ENCODE measurements around the gene CAMTA1. TPM values are rescaled to one million over a fixed set of nuclear protein-coding genes. Genes with fewer than 3 reads are reported as not detected.
A peak's percentile ranks its signal among the peaks of the same experiment; 100 is the strongest.

CAMTA1 gene
- polyA plus RNA-seq, 1 experiment: 64.9 TPM

- no peak for TF ChIP-seq CTCF (IDR thresholded peaks at IDR 0.05; ENCODE audit: low read depth, low read length)
- DNase-seq (ENCODE audit: low read depth, low spot score): no peak
- no peaks in the 10 kb centered on the region for H3K27me3 ChIP-seq (ENCODE audit: control insufficient read depth, insufficient read depth, low read length)
- no peak overlapping the region for H3K27ac ChIP-seq (ENCODE audit: low read depth, low read length)
- H3K4me3 ChIP-seq (ENCODE audit: low read depth, low read length): no peak overlapping the region
- ChIA-PET POLR2A (no interaction called here), CTCF (no interaction called here)
- peaks cover 20% of the 10 kb centered on the region for H3K9me3 ChIP-seq (ENCODE audit: control insufficient read depth, insufficient read depth, low read length)
Measured at GRCh38 chr1:7538033-7538432, 752.8 kb downstream of the CAMTA1 start.

DNA sequence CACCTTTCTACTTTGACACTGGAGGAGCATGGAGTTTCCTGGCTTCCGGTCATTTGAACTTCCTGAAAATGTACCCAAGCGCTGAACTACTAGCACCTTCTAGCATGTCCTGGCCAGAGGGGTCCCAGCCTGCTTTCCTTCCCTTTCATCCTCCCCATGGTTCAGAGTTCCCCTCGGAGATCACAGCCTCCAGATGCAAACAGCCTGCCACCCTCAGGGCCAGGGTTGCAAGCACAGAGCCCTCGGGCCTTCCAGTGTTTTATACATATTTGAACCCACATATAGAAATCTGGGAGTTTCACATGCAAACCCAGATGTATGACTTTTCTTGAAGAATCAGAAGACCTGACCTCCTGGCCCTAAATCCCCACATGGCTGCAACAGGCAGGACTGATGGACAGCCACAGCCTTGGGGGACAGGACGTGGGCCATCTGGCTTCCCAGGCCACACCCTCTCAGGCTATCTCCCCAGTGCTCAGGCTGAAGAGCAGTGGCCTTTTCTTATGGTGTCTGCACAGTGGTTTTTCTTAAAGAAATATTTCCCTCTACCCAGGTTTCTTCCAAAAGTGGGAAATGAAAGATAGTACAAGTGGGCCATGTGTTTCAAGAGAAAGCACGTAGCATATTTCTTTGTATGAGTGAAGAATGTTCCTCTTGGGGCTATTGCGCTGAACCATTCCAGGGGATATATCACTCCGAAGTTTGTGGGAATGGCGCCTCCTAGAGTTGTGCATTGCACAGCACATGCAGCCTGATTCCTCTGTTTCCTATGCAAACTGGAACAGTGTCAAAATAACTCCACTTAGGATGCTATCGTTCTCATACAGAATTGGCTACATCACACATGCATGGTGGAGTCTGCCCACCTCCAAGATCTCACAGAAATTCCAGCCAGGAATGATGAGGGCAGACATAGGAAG is 753.9 kb downstream of the CAMTA1 start:
- no peak overlapping the region for H3K4me3 ChIP-seq (ENCODE audit: low read depth, low read length)
- POLR2A ChIA-PET: no interaction called here
- TF ChIP-seq CTCF (IDR thresholded peaks at IDR 0.05; ENCODE audit: low read depth, low read length): no peak; the same call in 1 of the 2 replicates
- no peak overlapping the region for H3K27ac ChIP-seq (ENCODE audit: low read depth, low read length)
- CTCF ChIA-PET: no interaction called here
- H3K9me3 ChIP-seq (ENCODE audit: control insufficient read depth, insufficient read depth, low read length): peaks cover 20% of the 10 kb centered on the region
- DNase-seq (ENCODE audit: low read depth, low spot score): no peak
- H3K27me3 ChIP-seq (ENCODE audit: control insufficient read depth, insufficient read depth, low read length): no peaks in the 10 kb centered on the region

GRCh38 chr1:7539769-7540175 is 754.5 kb downstream of the CAMTA1 start:
- Histone ChIP-seq H3K9me3 (ENCODE audit: control insufficient read depth, insufficient read depth, low read length) (peaks cover 20% of the 10 kb centered on the region), H3K4me3 (ENCODE audit: low read depth, low read length) (no peak overlapping the region), H3K27me3 (ENCODE audit: control insufficient read depth, insufficient read depth, low read length) (no peaks in the 10 kb centered on the region), H3K27ac (ENCODE audit: low read depth, low read length) (no peak overlapping the region)
- CTCF ChIA-PET: no interaction called here
- POLR2A ChIA-PET: no interaction called here
- no peak for DNase-seq (ENCODE audit: low read depth, low spot score)
- no peak; the same call in 1 of the 2 replicates for TF ChIP-seq CTCF (IDR thresholded peaks at IDR 0.05; ENCODE audit: low read depth, low read length)

GRCh38 chr1:7540816-7541215 is 755.6 kb downstream of the CAMTA1 start:
- no peak for DNase-seq (ENCODE audit: low read depth, low spot score)
- H3K27ac ChIP-seq (ENCODE audit: low read depth, low read length): no peak overlapping the region
- peaks cover 20% of the 10 kb centered on the region for H3K9me3 ChIP-seq (ENCODE audit: control insufficient read depth, insufficient read depth, low read length)
- CTCF ChIA-PET: no interaction called here
- no peaks in the 10 kb centered on the region for H3K27me3 ChIP-seq (ENCODE audit: control insufficient read depth, insufficient read depth, low read length)
- H3K4me3 ChIP-seq (ENCODE audit: low read depth, low read length): no peak overlapping the region
- TF ChIP-seq CTCF (IDR thresholded peaks at IDR 0.05; ENCODE audit: low read depth, low read length): no peak
- POLR2A ChIA-PET: no interaction called here

- DNase-seq (ENCODE audit: low read depth, low spot score): peak; percentile 59
- CTCF ChIA-PET: no interaction called here
- no peak overlapping the region for H3K27ac ChIP-seq (ENCODE audit: low read depth, low read length)
- peaks cover 20% of the 10 kb centered on the region for H3K9me3 ChIP-seq (ENCODE audit: control insufficient read depth, insufficient read depth, low read length)
- TF ChIP-seq CTCF (IDR thresholded peaks at IDR 0.05; ENCODE audit: low read depth, low read length): no peak
- H3K27me3 ChIP-seq (ENCODE audit: control insufficient read depth, insufficient read depth, low read length): no peaks in the 10 kb centered on the region
- POLR2A ChIA-PET: no interaction called here
- H3K4me3 ChIP-seq (ENCODE audit: low read depth, low read length): no peak overlapping the region
Measured at GRCh38 chr1:7541629-7542028, 756.4 kb downstream of the CAMTA1 start.
